HT1080 (cell line): ENCODE results near the gene AXDND1. TPM values are rescaled to one million over a fixed set of nuclear protein-coding genes. Genes with fewer than 3 reads are reported as not detected.

Source experiments
- DNase-seq: peaks from one replicate; pipeline ENCODE4 v3.0.0-alpha.2; 2015; ENCODE audit warnings: low read depth
- small RNA-seq: library from RNA; depleted of rRNA; stranded (forward); fragments of <200 nt; gene quantifications from one replicate; pipeline ENCODE3, GENCODE V24; 2014
- total RNA-seq: library from RNA; depleted of rRNA; stranded (reverse); fragments of >200 nt; shearing (Covaris generic); gene quantifications from 2 replicates; pipeline ENCODE4 v1.2.3, GENCODE V29; 2014; rRNA removed

The AXDND1 gene
- total RNA-seq, 1 experiment from 2014 or later: 0.35 TPM

- DNase-seq: no peak
Measured at GRCh38 chr1:179558078-179558477, 192.3 kb downstream of the AXDND1 start.

DNA sequence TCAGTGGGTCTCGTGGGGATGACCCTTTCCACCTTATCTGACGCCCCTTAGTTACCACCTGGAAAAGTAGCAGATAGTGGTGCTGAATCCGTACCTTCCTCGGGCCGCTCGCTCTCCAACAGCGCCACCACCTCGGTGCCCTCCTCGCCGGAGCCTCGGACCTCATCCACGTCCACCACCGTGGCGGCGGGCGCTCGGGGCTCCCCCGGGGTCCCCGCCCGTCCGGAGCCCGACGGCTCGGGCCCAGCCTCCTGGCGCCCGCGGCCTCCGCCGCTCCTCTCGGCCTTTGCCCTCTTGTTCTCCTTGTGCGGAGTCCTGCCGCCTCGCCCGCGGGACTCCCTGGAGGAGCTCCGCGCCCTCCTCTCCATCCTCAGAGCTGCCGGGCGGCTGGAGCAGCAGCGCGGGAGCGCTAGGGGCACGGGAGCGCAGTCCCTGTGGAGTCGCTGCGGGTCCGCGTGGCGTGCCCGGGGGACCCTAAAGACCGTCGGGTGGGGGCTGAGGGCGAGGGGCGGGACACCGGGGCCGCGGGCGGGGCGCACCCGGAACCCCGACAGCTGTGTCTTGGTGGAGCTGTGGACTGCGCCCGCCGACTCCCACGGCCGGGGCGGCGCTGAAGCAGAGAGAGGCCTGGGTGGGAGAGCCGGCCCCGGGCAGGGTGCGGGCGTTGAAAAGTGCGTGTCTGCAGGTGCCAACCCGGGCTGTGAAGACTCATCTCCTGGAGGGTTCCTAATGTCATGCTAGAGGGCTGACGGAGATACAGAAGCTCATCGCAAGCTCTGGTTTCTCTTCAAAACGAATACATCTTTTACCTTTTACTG, 209.9 kb downstream of the AXDND1 start, which contains the start of gene NPHS2:
NPHS2 (minus strand) TSS at position 452 of the 818 bp plus-strand sequence; CDS start at position 368, 84 bp downstream.
- DNase-seq: no peak

DNA sequence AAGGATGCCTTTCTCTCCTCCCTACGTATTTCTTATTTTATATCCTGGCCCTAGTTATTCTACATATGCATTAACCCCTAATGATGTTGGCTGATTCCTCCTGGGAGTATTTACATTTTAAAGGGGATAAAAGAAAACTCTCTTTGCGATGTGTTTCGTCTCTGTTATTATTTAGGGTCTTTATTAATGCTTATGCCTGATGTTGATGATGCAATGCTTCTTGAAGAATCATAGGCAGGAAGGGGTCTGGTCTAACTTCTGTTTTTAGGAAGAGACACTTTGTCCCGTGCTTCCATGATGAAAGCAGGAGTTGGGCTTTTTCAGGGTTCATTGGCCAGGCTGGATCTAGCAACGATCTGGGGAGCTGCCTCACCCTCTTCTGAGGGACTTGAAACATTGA, 210.7 kb downstream of the AXDND1 start:
- no peak for DNase-seq

DNA sequence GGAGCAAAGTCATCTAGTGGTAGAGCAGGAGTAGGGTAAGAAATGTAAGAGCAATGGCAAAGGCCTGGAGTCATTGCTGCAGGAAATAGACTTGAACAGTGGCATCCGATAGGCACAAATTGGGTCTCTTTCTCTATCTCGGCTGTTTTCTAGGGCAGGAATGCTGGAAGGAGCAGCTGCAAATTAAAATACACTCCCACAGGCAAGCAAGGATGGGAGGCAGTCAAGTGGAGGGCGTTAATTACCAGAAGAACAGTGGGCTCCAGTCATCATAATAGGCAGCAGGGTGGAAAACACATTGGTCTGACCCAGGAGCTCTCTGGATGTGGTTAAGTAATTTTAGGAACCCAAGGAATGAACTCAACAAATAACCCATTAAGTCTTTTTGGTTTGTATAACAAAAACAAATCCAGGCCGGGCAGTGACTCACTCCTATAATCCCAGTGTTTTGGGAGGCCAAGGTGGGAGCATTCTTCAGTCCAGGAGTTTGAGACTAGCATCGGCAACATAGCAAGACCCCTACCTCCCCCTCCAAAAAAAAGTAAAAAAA, 218.1 kb downstream of the AXDND1 start:
- no peak for DNase-seq

- DNase-seq: peak; percentile 16
Measured at GRCh38 chr1:179586107-179586823, 220.5 kb downstream of the AXDND1 start.

GRCh38 chr1:179587336-179587735, 221.6 kb downstream of the AXDND1 start:
- DNase-seq: no peak

DNA sequence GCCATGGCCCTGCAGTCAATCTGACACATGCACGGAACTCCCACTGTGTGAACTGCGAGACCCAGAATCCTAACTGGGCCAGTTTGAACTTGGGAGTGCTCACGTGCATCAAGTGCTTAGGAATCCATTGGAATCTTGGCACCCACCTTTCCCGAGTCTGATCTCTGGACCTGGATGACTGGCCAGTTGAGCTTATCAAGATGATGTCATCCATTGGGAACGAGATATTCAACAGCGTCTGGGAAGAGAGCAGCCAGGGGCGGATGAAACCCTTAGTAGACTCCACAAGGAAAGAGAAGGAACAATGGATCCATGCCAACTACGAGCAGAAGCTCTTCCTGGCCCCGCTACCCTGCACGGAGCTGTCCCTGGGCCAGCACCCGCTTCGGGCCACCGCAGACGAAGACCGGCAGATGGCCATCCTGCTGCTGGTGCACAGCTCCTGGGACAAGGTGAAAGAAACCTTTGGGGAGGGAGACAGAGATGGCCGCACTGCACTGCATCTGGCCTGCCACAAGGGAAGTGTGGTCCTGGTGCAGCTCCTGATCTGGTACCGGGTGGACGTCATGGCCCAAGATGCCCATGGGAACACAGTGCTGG, 222.8 kb downstream of the AXDND1 start:
- no peak for DNase-seq

GRCh38 chr1:179589509-179589908, 223.7 kb downstream of the AXDND1 start:
- no peak for DNase-seq

GRCh38 chr1:179590671-179591070, 224.9 kb downstream of the AXDND1 start:
- DNase-seq: no peak

GRCh38 chr1:179591253-179591591, 225.5 kb downstream of the AXDND1 start:
- no peak for DNase-seq

- DNase-seq: no peak
Measured at GRCh38 chr1:179591592-179592580, 226.1 kb downstream of the AXDND1 start, which contains the start of gene TDRD5. Gene TDRD5 (plus strand): TSS chr1:179591832. CDS start chr1:179592616, 784 bp downstream.

DNA sequence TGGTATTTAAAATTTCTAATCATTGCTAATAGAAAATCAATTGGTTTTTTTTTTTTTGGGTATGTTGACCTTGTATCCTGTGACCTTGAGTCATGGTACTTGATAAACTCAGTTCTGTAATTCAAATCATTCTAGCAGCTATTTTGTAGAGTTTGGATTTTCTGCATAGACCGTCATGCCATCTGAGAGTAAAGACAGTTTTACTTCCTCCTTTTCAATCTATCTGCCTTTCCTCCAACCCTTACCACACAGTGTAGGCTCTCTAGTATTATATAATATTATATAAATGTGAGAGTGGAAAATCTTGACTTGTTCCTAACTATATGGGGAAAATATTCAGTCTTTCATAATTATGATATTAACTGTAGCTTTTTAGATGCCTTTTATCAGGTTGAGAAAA, 232.9 kb downstream of the AXDND1 start:
- DNase-seq: no peak

GRCh38 chr1:179599623-179600249, 234.0 kb downstream of the AXDND1 start:
- no peak for DNase-seq

DNA sequence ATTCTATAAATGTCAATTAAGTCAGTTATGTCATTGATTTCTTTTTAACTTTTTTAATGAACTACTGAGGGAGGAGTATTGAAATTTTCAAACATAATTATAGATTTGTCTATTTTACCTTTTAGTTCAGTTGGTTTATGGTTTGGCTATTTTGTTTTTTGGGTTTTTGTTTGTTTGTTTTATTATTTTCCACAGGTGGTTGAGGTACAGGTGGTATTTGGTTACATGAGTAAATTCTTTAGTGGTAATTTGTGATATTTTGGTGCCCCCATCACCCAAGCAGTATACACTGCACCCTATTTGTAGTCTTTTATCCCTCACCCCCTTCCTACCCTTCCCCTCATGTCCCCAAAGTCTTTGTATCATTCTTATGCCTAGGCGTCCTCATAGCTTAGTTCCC, 235.3 kb downstream of the AXDND1 start:
- no peak for DNase-seq

Small RNA genes lying within 50 kb of the gene (small RNA-seq; reads per million reads assigned to genes)
- gene MEF2AP1: not detected
- gene RNU5F-2P: 0.07 reads per million

Other genes starting within 250 kb of the AXDND1 start
- gene ABL2, start 136.3 kb upstream of the AXDND1 start, total RNA-seq: 29.4 and 42.2 TPM in 2 replicates
- gene SOAT1, start 72.2 kb upstream of the AXDND1 start, total RNA-seq: 15.6 and 28.5 TPM in 2 replicates
- not detected in 2 replicates for gene NPHS2, start 210.0 kb downstream of the AXDND1 start, total RNA-seq
- not detected in 2 replicates for gene TDRD5, start 225.9 kb downstream of the AXDND1 start, total RNA-seq